Spleen (tissue), 11 donors: ENCODE results near the gene LAMA5. TPM values are rescaled to one million over a fixed set of nuclear protein-coding genes. Genes with fewer than 3 reads are reported as not detected.

Experiments used
- DNase-seq: peaks from one replicate; pipeline ENCODE4 v3.0.0-alpha.2; 2020
- H3K27ac ChIP-seq, 8 donors: fragments of 200-600 bp; sonication (generic) in 7 of 8; 1 replicate in 4 of 8; 2 replicates in 4 of 8; pipeline versions ENCODE4 v1.5.0 to v1.8.0; 2016 to 2021; ENCODE audit warnings: inconsistent platforms in 4 of 8, mild to moderate bottlenecking in 4 of 8, moderate library complexity in 1 of 8
- H3K27me3 ChIP-seq, 7 donors: fragments of 200-600 bp; sonication (generic) in 6 of 7; replicated peaks in 1 of 7; 1 replicate in 4 of 7; 2 replicates in 3 of 7; pipeline versions ENCODE4 v1.5.0 to v1.8.0; 2016 to 2021; ENCODE audit warnings: inconsistent platforms in 3 of 7, mild to moderate bottlenecking in 1 of 7
- H3K36me3 ChIP-seq, 6 donors: fragments of 200-600 bp; sonication (generic) in 5 of 6; 1 replicate in 4 of 6; 2 replicates in 2 of 6; pipeline versions ENCODE4 v1.5.0 to v1.8.0; 2016 to 2021; ENCODE audit warnings: inconsistent platforms in 2 of 6
- H3K4me1 ChIP-seq, 6 donors: fragments of 200-600 bp; sonication (generic) in 5 of 6; 1 replicate in 3 of 6; 2 replicates in 3 of 6; pipeline versions ENCODE4 v1.5.0 to v1.8.0; 2016 to 2021; ENCODE audit warnings: inconsistent platforms in 3 of 6
- H3K4me3 ChIP-seq, 8 donors: fragments of 200-600 bp; sonication (generic) in 7 of 8; 1 replicate in 4 of 8; 2 replicates in 4 of 8; pipeline versions ENCODE4 v1.5.0 to v1.8.0; 2016 to 2021; ENCODE audit warnings: inconsistent platforms in 4 of 8, mild to moderate bottlenecking in 4 of 8, moderate library complexity in 2 of 8
- H3K9me3 ChIP-seq, 8 donors: fragments of 200-600 bp; sonication (generic) in 7 of 8; 1 replicate in 4 of 8; 2 replicates in 4 of 8; pipeline versions ENCODE4 v1.5.0 to v1.8.0; 2016 to 2021; ENCODE audit warnings: inconsistent platforms in 4 of 8
- POLR2A ChIP-seq, 3 donors: fragments of 450-650 bp; IDR thresholded peaks; one replicate each; pipeline ENCODE4 v1.5.1; 2017; ENCODE audit warnings: antibody characterized with exemption in 3 of 3, mild to moderate bottlenecking in 1 of 3
- POLR2AphosphoS5 ChIP-seq, 3 donors: sonication (generic); formaldehyde crosslinking; IDR thresholded peaks; one replicate each; pipeline ENCODE4 v1.5.1; 2017; ENCODE audit warnings: antibody characterized with exemption in 3 of 3
- WGBS, 5 donors: extraction: QIAGEN DNeasy Blood & Tissue Kit in 3 of 5; methylation state at CpG; one replicate each; pipeline versions ENCODE4 v1.1.5 to v1.1.7; 2013 to 2018; 5-methylcytosine and 5-hydroxymethylcytosine counted together
- intact Hi-C: fragments of 100-400 bp; cut with DNase I; formaldehyde crosslinking; loops from one replicate; pipeline ENCODE4 v1.15.0; 2023; ENCODE audit warnings: low total_unique reads
- polyA plus RNA-seq, 3 donors: library from polyadenylated mRNA; stranded (reverse); fragments of 200-250 nt; gene quantifications; one replicate each; pipeline ENCODE4 v1.2.1, GENCODE V29; 2013
- total RNA-seq, 7 donors: library from RNA; depleted of rRNA in 3 of 7; stranded (reverse); fragments of >200 nt in 3 of 7; fragmentation: NEBNext Ultra II Directional in 4 of 7; extraction: Animal tissue kit (Norgen Biotek cat#: 25700) in 4 of 7; gene quantifications; one replicate each; pipeline versions ENCODE4 v1.1.0 to v1.2.1, GENCODE V29; 2016 to 2021
- TF ChIP-seq, protein P1 (sequence below), 11 experiments: fragments of 200-600 bp in 7 of 11; fragments of 450-650 bp in 4 of 11; sonication (generic) in 4 of 11; IDR thresholded peaks in 8 of 11; conservative IDR thresholded peaks in 3 of 11; 1 replicate in 7 of 11; 2 replicates in 4 of 11; pipeline versions ENCODE4 v1.4.0 to v1.8.0; 2016 to 2021; ENCODE audit warnings: antibody characterized with exemption in 11 of 11, inconsistent platforms in 4 of 11, mild to moderate bottlenecking in 1 of 11
- donor health status: healthy with polysubstance abuse.
- donor health status: DM: no; HTN: no; CAD: no; lungs with moderate emphysema.
- donor health status: DM: no; HTN: no; CAD: no.
- donor health status: Bipolar disorder and iron deficiency.
- donor health status: healthy.
- donor health status: DM: no; HTN: no; CAD: no.
- donor health status: DM: yes; HTN: yes; CAD: no.

The LAMA5 gene
- total and polyA plus RNA-seq, 10 donors = 46.5 to 266 (median 115) TPM

DNA sequence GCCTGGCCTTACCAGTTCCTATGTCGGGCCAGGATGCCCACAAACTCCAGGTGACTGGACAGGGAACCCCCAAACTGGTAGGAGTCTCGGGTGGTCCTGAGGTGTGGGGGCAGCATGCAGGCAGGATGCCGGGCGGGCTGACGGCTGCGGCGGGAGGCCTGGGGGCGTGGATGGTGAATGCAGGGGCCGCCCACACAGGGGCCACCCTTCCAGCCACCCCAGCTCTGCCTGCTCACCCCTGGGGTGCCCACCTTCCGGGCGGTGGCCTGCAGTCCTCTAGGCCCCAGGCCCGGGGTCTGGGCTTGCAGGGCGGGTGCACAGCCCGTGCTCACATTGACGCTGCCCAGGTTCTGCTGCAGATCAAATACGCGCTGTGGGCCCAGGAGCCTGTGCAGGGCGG lies 56.0 kb downstream of the LAMA5 start:
- TF ChIP-seq POLR2A (IDR thresholded peaks at IDR 0.05) (no peak), POLR2AphosphoS5 (IDR thresholded peaks at IDR 0.05) (no peak)
- TF ChIP-seq, protein P1, sequence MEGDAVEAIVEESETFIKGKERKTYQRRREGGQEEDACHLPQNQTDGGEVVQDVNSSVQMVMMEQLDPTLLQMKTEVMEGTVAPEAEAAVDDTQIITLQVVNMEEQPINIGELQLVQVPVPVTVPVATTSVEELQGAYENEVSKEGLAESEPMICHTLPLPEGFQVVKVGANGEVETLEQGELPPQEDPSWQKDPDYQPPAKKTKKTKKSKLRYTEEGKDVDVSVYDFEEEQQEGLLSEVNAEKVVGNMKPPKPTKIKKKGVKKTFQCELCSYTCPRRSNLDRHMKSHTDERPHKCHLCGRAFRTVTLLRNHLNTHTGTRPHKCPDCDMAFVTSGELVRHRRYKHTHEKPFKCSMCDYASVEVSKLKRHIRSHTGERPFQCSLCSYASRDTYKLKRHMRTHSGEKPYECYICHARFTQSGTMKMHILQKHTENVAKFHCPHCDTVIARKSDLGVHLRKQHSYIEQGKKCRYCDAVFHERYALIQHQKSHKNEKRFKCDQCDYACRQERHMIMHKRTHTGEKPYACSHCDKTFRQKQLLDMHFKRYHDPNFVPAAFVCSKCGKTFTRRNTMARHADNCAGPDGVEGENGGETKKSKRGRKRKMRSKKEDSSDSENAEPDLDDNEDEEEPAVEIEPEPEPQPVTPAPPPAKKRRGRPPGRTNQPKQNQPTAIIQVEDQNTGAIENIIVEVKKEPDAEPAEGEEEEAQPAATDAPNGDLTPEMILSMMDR (IDR thresholded peaks at IDR 0.05 in 8 of 11, conservative IDR thresholded peaks at IDR 0.05 in 3 of 11) = no peak
- intact Hi-C loops = no loop called here
- no peak for DNase-seq
- Histone ChIP-seq H3K4me1 (peaks cover 0 to 49% (median 19%) of the 10 kb centered on the region in 6 donors), H3K27ac (peak overlapping the region in 5 of 8 donors; percentile 57 to 71 (median 64)), H3K36me3 (peaks cover 0 to 98% (median 68%) of the 10 kb centered on the region in 6 donors), H3K27me3 (no peaks in the 10 kb centered on the region), H3K9me3 (no peaks in the 10 kb centered on the region), H3K4me3 (peak overlapping the region in 3 of 8 donors; percentile 9 to 28 (median 22))
- WGBS, 5 donors = 85 to 97% (median 86%) methylated on average over 11 to 18 of the region's 18 CpGs

DNA sequence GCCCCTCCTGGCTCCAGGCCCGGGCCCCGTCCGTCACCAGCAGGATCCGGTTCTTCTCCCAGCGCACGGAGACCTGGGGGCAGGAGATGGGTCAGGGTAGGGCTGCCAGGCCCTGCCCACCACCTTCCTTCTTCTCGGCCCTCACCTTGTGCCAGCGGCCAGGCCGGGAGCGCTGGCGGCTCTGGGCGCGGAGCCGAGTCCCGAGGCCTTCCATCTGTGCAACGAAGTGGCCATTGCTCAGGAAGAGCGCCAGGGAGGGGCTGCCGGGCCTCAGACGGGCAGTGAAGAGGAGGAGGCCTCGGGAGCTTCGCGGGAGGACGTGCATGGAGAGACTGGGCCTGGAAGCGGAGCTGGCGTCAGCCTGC lies 56.4 kb downstream of the LAMA5 start:
- H3K27ac ChIP-seq = peak overlapping the region in 6 of 8 donors; percentile 1 to 71 (median 62)
- peaks cover 0 to 98% (median 68%) of the 10 kb centered on the region in 6 donors for H3K36me3 ChIP-seq
- 61 to 76% (median 72%) methylated on average over 18 to 25 of the region's 25 CpGs for WGBS, 5 donors

DNA sequence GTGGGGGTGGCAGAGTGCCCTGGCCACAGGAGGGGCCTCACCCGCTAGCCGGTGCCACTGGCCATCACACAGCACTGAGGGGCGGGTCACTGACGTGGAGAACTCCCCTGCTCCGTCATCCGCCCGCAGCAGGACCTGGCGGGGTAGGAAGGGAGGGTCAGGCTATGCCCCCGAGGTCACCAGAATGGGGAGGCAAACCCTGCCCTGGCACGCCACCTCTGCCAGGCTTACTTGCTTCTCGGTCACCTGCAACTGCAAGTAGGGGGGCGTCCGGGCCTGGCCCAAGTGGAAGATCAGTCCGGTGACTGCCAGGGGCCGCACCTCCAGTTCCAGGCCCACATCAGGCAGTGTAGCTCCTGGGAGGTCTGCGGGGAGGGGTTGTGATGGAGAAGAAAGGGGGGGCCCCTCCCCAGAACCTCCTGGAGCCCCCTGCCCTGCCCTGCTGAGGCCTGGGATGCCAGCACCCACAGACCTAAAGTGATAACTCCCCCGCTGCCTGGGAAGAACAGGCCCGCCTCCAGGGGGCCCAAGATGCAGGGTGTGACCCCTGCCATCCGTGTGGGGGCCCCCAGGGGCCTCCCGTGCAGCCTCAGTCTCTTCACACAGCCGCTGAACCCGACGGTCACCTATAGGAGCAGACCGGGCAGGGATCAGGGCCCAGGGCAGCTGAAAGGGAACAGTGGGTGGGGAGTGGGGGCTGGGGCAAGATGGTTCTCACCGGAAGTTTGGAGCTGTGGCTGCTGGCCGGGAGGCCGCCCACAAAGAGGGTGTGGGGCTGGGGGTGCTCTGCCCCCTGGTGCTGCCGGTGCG lies 57.0 kb downstream of the LAMA5 start:
- intact Hi-C loops = no loop called here
- 68 to 81% (median 77%) methylated on average over 13 to 29 of the region's 29 CpGs for WGBS, 5 donors
- no peaks in the 10 kb centered on the region for H3K9me3 ChIP-seq
- H3K36me3 ChIP-seq = peaks cover 0 to 98% (median 69%) of the 10 kb centered on the region in 6 donors
- peak overlapping the region in 6 of 8 donors; percentile 1 to 71 (median 62) for H3K27ac ChIP-seq
- TF ChIP-seq, protein P1 (IDR thresholded peaks at IDR 0.05 in 8 of 11, conservative IDR thresholded peaks at IDR 0.05 in 3 of 11) = no peak
- TF ChIP-seq POLR2AphosphoS5 (IDR thresholded peaks at IDR 0.05) = no peak
- no peak for TF ChIP-seq POLR2A (IDR thresholded peaks at IDR 0.05)
- H3K4me3 ChIP-seq = peak overlapping the region in 5 of 8 donors; percentile 4 to 28 (median 9)
- DNase-seq = no peak
- H3K27me3 ChIP-seq = no peaks in the 10 kb centered on the region
- peaks cover 7 to 59% (median 28%) of the 10 kb centered on the region in 6 donors for H3K4me1 ChIP-seq

More for the DNA sequence above, 56.4 kb downstream of the LAMA5 start:
- no peaks in the 10 kb centered on the region for H3K9me3 ChIP-seq
- H3K27me3 ChIP-seq = no peaks in the 10 kb centered on the region
- H3K4me1 ChIP-seq = peaks cover 1 to 54% (median 22%) of the 10 kb centered on the region in 6 donors
- TF ChIP-seq POLR2A (IDR thresholded peaks at IDR 0.05) (no peak), POLR2AphosphoS5 (IDR thresholded peaks at IDR 0.05) (peak in 2 of 3 donors; percentile 51 to 74)
- TF ChIP-seq, protein P1 (IDR thresholded peaks at IDR 0.05 in 8 of 11, conservative IDR thresholded peaks at IDR 0.05 in 3 of 11) = no peak
- DNase-seq = no peak
- intact Hi-C loops = no loop called here
- H3K4me3 ChIP-seq = peak overlapping the region in 5 of 8 donors; percentile 4 to 28 (median 9)
